Trophoblast cell (in vitro differentiated cells and primary cell): Measurements from ENCODE around the gene LAMB4.

ENCODE experiments used
- DNase-seq, 2 donors: peaks; one replicate each; pipeline ENCODE4 v3.0.0-alpha.2; 2016
- H2AFZ ChIP-seq: 2 replicates; pipeline ENCODE4 v1.6.1; 2013; ENCODE audit warnings: low read length, moderate library complexity, mild to moderate bottlenecking; ENCODE audit not compliant: insufficient read depth, poor library complexity
- H2AK5ac ChIP-seq: 2 replicates; pipeline ENCODE4 v1.6.1; 2013; ENCODE audit warnings: mild to moderate bottlenecking, low read length
- H2BK120ac ChIP-seq: 2 replicates; pipeline ENCODE4 v1.6.1; 2013; ENCODE audit warnings: low read length, mild to moderate bottlenecking, moderate library complexity; ENCODE audit not compliant: insufficient read depth, poor library complexity
- H2BK12ac ChIP-seq: 2 replicates; pipeline ENCODE4 v1.6.1; 2013; ENCODE audit warnings: mild to moderate bottlenecking, low read length, moderate library complexity
- H2BK5ac ChIP-seq: 2 replicates; pipeline ENCODE4 v1.6.1; 2013; ENCODE audit warnings: low read length, low read depth, moderate library complexity, mild to moderate bottlenecking; ENCODE audit not compliant: poor library complexity
- H3K14ac ChIP-seq: 2 replicates; pipeline ENCODE4 v1.6.1; 2013; ENCODE audit warnings: mild to moderate bottlenecking, low read length
- H3K18ac ChIP-seq: 2 replicates; pipeline ENCODE4 v1.6.1; 2013; ENCODE audit warnings: mild to moderate bottlenecking, low read length
- H3K23ac ChIP-seq: 2 replicates; pipeline ENCODE4 v1.6.1; 2013; ENCODE audit warnings: low read length
- H3K27ac ChIP-seq: 2 replicates; pipeline ENCODE4 v1.5.1; 2013; ENCODE audit warnings: low read depth, mild to moderate bottlenecking, inconsistent platforms, low read length, moderate library complexity
- H3K27me3 ChIP-seq: 2 replicates; pipeline ENCODE4 v1.6.1; 2013; ENCODE audit warnings: inconsistent platforms, mild to moderate bottlenecking, low read length, moderate library complexity; ENCODE audit not compliant: insufficient read depth
- H3K36me3 ChIP-seq, 2 experiments: 1 replicate in 1 of 2; 2 replicates in 1 of 2; pipeline ENCODE4 v1.6.1; 2013; ENCODE audit warnings: low read length in 2 of 2, mild to moderate bottlenecking in 2 of 2, moderate library complexity in 1 of 2; ENCODE audit not compliant: insufficient read depth in 2 of 2, control insufficient read depth in 1 of 2
- H3K4ac ChIP-seq: 2 replicates; pipeline ENCODE4 v1.6.1; 2013; ENCODE audit warnings: low read depth, mild to moderate bottlenecking, low read length, moderate library complexity
- H3K4me1 ChIP-seq, 2 experiments: 1 replicate in 1 of 2; 2 replicates in 1 of 2; pipeline ENCODE4 v1.6.1; 2013; ENCODE audit warnings: low read length in 2 of 2, mild to moderate bottlenecking in 2 of 2, moderate library complexity in 1 of 2; ENCODE audit not compliant: insufficient read depth in 2 of 2, control insufficient read depth in 1 of 2
- H3K4me2 ChIP-seq: 2 replicates; pipeline ENCODE4 v1.6.1; 2013; ENCODE audit warnings: inconsistent platforms, mild to moderate bottlenecking, low read length, moderate library complexity
- H3K4me3 ChIP-seq: 2 replicates; pipeline ENCODE4 v1.5.1; 2013; ENCODE audit warnings: mild to moderate bottlenecking, low read depth, low read length, inconsistent platforms
- H3K79me1 ChIP-seq: one replicate; pipeline ENCODE4 v1.6.1; 2013; ENCODE audit warnings: low read length
- H3K79me2 ChIP-seq: 2 replicates; pipeline ENCODE4 v1.6.1; 2013; ENCODE audit warnings: low read length, mild to moderate bottlenecking; ENCODE audit not compliant: control insufficient read depth, insufficient read depth, poor library complexity
- H3K9ac ChIP-seq: 2 replicates; pipeline ENCODE4 v1.6.1; 2013; ENCODE audit warnings: mild to moderate bottlenecking, low read length
- H3K9me3 ChIP-seq: 2 replicates; pipeline ENCODE4 v1.6.1; 2013; ENCODE audit warnings: low read depth, mild to moderate bottlenecking, control low read depth, inconsistent platforms, low read length; ENCODE audit not compliant: insufficient read depth
- H4K12ac ChIP-seq: 2 replicates; pipeline ENCODE4 v1.6.1; 2013; ENCODE audit warnings: low read depth, mild to moderate bottlenecking, low read length, moderate library complexity
- H4K8ac ChIP-seq: 2 replicates; pipeline ENCODE4 v1.6.1; 2013; ENCODE audit warnings: low read depth, mild to moderate bottlenecking, low read length, moderate library complexity
- H4K91ac ChIP-seq: one replicate; pipeline ENCODE4 v1.6.1; 2013; ENCODE audit warnings: low read depth, mild to moderate bottlenecking, low read length, moderate library complexity
- WGBS: extraction: QIAGEN DNeasy Blood & Tissue Kit; methylation state at CpG from one replicate; pipeline ENCODE4 v1.1.7; 2013; ENCODE audit warnings: missing lambda C conversion rate; ENCODE audit not compliant: insufficient read length, insufficient coverage; ENCODE audit errors: extremely low coverage; 5-methylcytosine and 5-hydroxymethylcytosine counted together

The LAMB4 gene

DNA sequence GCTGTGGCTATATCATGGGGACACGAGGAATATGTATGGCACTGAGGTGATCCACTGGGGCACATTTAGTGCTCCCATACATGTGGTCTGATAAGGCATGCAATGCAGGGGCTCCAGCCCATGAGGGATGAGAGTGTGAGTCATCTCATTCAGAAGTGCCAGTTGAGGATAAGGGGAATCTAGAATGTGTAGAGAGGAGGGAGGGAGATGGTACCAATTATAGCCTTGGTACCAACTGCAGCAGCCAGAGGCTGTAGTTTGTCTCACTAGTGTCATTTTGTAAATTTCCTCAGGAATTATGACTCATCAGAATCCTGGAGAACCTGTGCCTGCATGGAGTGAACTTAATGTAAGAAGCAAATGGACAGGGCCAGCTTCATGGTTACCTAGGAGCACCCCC, 46.2 kb downstream of the LAMB4 start:
- peak in 1 of 2 donors; percentile 48 for DNase-seq
- Histone ChIP-seq H4K12ac (no peak overlapping the region), H2BK5ac (no peak overlapping the region), H2AFZ (no peak overlapping the region), H3K23ac (no peak overlapping the region), H3K9ac (no peak overlapping the region), H3K9me3 (peaks cover 6% of the 10 kb centered on the region), H3K36me3 (no peaks in the 10 kb centered on the region), H2AK5ac (no peak overlapping the region), H3K79me2 (no peaks in the 10 kb centered on the region), H3K4ac (no peak overlapping the region), H3K4me1 (peaks cover 3 to 7% of the 10 kb centered on the region in 2 experiments), H3K4me3 (no peak overlapping the region), H4K8ac (no peak overlapping the region), H3K4me2 (no peak overlapping the region), H2BK12ac (no peak overlapping the region), H3K27ac (no peak overlapping the region), H4K91ac (no peak overlapping the region), H3K79me1 (peaks cover under 1% of the 10 kb centered on the region), H3K14ac (no peak overlapping the region), H3K27me3 (no peaks in the 10 kb centered on the region), H3K18ac (no peak overlapping the region), H2BK120ac (no peak overlapping the region)
- WGBS = no CpG with 5 or more reads among the region's 1 CpG

DNA sequence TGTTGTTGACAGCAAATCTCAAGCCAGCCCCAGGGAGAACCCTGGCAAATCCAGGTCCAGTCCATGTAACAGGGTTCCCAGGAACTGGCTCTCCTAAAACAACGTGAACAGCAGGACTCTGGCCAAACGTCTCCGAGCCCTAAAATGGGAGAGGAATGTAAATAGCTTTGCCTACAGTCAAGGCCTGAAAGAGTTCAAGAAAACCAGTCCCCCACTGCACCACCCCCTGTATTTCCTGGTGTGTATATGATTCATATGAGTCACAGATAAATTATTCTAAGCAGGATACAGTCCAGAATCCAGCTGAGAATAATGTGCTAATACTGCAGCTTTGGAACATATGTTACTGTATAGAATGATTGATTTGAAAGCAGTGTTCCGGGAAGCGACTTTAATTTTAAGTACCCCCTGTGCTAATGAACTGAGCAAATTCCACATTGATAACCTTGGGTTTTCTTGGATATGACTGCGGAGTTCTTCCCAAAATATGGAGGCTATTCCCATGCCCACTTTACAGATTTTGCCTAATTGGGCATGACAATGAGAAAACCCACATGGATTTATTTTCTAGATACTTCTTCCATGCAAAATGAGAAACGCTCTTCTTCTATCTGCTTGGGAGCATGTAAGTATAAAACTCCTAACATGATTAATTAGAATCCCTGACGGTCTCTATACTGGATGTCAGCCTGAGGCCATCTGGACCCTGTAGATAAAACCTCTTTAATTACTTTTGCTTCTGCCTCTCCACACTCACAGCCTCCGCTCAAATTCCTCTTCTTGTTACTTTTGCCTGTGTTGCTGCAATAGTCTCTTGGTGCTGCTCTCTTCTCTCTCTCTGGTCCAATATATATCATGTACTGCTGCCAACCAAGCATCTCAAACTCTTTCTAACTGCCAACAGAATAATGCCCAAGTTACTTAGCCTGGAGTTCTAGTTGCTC, 50.2 kb downstream of the LAMB4 start:
- Histone ChIP-seq H3K79me2 (no peaks in the 10 kb centered on the region), H2AFZ (peak overlapping the region; percentile 66), H2AK5ac (no peak overlapping the region), H3K79me1 (no peaks in the 10 kb centered on the region), H3K4ac (peak overlapping the region; percentile 6), H3K27me3 (no peaks in the 10 kb centered on the region), H3K4me1 (peaks cover 4 to 9% of the 10 kb centered on the region in 2 experiments), H4K12ac (no peak overlapping the region), H3K9me3 (peaks cover 4% of the 10 kb centered on the region), H4K91ac (peak overlapping the region; percentile 35), H3K4me2 (no peak overlapping the region), H3K4me3 (no peak overlapping the region), H3K36me3 (no peaks in the 10 kb centered on the region), H2BK12ac (no peak overlapping the region), H3K14ac (no peak overlapping the region), H3K23ac (no peak overlapping the region), H2BK5ac (no peak overlapping the region), H3K18ac (no peak overlapping the region), H3K27ac (peak overlapping the region; percentile 61), H3K9ac (no peak overlapping the region), H2BK120ac (no peak overlapping the region), H4K8ac (peak overlapping the region; percentile 43)
- DNase-seq = no peak
- WGBS = no CpG with 5 or more reads among the region's 9 CpGs

DNA sequence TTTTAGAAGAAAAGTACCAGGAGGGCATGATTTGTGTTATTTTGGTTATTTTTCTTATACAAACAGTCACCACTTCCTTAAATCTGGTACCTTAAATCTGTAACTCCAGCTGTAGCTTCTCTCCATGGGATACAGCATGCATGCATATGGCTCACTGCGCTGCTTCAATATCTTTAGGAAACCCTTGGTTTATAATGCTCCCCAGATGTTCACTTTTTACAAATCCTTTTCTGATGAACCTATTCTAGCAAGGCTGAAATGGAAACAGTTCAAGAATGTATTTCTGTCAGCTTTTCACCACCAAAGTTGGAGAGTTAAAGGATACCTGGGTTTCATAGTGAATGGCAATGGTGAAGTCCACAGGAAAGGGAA, 50.9 kb downstream of the LAMB4 start:
- H3K14ac ChIP-seq = no peak overlapping the region
- H3K4me3 ChIP-seq = no peak overlapping the region
- H3K4me2 ChIP-seq = no peak overlapping the region
- H3K18ac ChIP-seq = no peak overlapping the region
- H3K36me3 ChIP-seq = no peaks in the 10 kb centered on the region
- H3K9me3 ChIP-seq = peaks cover 4% of the 10 kb centered on the region
- no peak overlapping the region for H2BK12ac ChIP-seq
- H4K91ac ChIP-seq = peak overlapping the region; percentile 35
- no peak overlapping the region for H4K12ac ChIP-seq
- H4K8ac ChIP-seq = peak overlapping the region; percentile 43
- H2AK5ac ChIP-seq = no peak overlapping the region
- H3K79me1 ChIP-seq = no peaks in the 10 kb centered on the region
- H3K4ac ChIP-seq = peak overlapping the region; percentile 6
- H2BK120ac ChIP-seq = no peak overlapping the region
- no peak for DNase-seq
- H3K27me3 ChIP-seq = no peaks in the 10 kb centered on the region
- H3K4me1 ChIP-seq = peaks cover 4 to 9% of the 10 kb centered on the region in 2 experiments
- H3K9ac ChIP-seq = no peak overlapping the region
- no CpG with 5 or more reads among the region's 1 CpG for WGBS
- no peak overlapping the region for H3K23ac ChIP-seq
- H2BK5ac ChIP-seq = no peak overlapping the region
- H2AFZ ChIP-seq = peak overlapping the region; percentile 66
- H3K79me2 ChIP-seq = no peaks in the 10 kb centered on the region
- peak overlapping the region; percentile 61 for H3K27ac ChIP-seq

DNA sequence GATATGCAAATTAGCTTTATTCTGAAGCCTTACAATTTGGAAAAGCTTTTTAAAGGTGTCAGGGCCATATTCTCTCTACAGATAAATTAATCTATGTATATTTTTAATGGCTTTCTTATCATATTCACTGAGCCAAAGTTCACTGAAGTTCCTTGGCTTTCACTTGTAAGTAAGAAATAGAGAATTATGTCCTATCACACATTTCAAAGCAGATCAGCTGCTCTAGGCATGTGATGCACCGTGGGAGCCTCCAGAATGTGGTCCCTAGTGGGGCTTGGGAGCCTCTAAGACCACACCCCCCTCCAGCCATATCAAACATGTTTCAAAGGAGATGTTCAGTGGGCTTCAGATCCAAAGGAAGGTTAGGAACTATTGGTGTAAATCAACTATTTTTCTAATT, 51.5 kb downstream of the LAMB4 start:
- Histone ChIP-seq H3K9me3 (peaks cover 4% of the 10 kb centered on the region), H2BK120ac (no peak overlapping the region), H4K8ac (no peak overlapping the region), H2AFZ (no peak overlapping the region), H3K36me3 (no peaks in the 10 kb centered on the region), H3K4me2 (no peak overlapping the region), H4K91ac (peak overlapping the region; percentile 64), H2BK12ac (peak overlapping the region; percentile 56), H3K23ac (no peak overlapping the region), H3K27me3 (no peaks in the 10 kb centered on the region), H3K79me1 (no peaks in the 10 kb centered on the region), H3K4me1 (peaks cover 7 to 9% of the 10 kb centered on the region in 2 experiments), H3K27ac (no peak overlapping the region), H3K79me2 (no peaks in the 10 kb centered on the region), H3K14ac (no peak overlapping the region), H3K18ac (no peak overlapping the region), H3K4me3 (no peak overlapping the region), H3K4ac (no peak overlapping the region), H2AK5ac (peak overlapping the region; percentile 66), H2BK5ac (peak overlapping the region; percentile 42), H3K9ac (no peak overlapping the region), H4K12ac (no peak overlapping the region)
- no CpG with 5 or more reads among the region's 1 CpG for WGBS
- DNase-seq = no peak
